Measurements from ENCODE around the gene TMEM41B. TPM values are rescaled to one million over a fixed set of nuclear protein-coding genes. Genes with fewer than 3 reads are reported as not detected.

Gene TMEM41B
- total RNA-seq, 2 donors from 2014 or later, result 41.7 to 64.5 TPM

DNA sequence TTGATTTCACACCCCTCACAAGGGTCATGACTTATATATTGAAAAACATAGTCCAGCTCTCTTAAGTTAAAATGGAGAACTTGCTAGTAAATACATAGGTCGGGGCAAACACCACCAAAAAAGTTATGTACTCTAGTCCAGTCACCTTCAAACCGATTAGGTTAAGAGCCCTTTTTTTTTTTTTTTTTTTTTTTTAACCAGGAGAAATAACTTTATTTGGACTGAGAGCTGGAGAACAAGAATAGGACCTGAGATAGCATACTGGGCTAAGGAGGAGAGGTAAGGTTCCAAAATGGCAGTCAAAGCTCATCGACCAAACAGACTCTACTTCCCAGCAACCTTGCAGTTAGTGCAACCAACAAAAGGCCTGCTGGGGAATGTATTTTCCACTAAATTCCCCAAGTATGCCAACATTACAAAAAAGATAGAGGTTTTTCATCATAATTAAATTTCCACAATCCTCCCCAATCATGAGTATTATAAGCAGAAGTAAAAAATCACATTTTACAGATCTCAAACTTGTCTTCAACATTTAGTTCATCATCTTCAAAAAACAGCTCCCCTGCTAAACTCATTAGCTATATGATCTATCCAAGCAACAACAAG, 3.8 kb downstream of the TMEM41B start:
- intact Hi-C loops (cut with DNase I), result loop anchor here (10.0 kb wide), 1 partner anchor 54 kb away; no protein-coding TSS in a partner anchor
- TF ChIP-seq, protein P1, sequence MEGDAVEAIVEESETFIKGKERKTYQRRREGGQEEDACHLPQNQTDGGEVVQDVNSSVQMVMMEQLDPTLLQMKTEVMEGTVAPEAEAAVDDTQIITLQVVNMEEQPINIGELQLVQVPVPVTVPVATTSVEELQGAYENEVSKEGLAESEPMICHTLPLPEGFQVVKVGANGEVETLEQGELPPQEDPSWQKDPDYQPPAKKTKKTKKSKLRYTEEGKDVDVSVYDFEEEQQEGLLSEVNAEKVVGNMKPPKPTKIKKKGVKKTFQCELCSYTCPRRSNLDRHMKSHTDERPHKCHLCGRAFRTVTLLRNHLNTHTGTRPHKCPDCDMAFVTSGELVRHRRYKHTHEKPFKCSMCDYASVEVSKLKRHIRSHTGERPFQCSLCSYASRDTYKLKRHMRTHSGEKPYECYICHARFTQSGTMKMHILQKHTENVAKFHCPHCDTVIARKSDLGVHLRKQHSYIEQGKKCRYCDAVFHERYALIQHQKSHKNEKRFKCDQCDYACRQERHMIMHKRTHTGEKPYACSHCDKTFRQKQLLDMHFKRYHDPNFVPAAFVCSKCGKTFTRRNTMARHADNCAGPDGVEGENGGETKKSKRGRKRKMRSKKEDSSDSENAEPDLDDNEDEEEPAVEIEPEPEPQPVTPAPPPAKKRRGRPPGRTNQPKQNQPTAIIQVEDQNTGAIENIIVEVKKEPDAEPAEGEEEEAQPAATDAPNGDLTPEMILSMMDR (IDR thresholded peaks at IDR 0.05), result no peak
- Histone ChIP-seq H3K27me3 (no peaks in the 10 kb centered on the region), H3K36me3 (no peaks in the 10 kb centered on the region), H3K27ac (no peak overlapping the region), H3K9me3 (no peaks in the 10 kb centered on the region), H3K9ac (ENCODE audit: low read depth in 2 of 2, low read length in 2 of 2) (no peak overlapping the region), H3K4me1 (peaks cover 5% of the 10 kb centered on the region), H3K4me3 (no peak overlapping the region)
- DNase-seq, result no peak

DNA sequence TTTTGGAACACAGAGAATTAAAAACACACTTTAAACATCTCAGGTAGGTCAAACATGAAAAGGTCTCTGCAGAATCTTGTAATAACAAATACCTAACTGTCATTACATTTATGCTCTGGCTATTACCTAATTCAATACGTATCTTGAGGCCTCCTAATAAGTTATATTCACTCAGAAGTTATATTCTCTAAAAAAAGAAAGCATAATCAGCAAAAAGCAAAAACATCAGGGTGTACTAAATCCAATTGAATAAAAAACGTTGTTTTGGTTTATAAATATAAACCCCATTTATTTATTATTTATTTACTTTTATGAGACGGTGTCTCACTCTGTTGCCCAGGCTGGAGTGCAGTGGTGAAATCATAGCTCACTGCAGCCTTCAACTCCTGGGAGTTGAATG, 10.2 kb downstream of the TMEM41B start:
- Histone ChIP-seq H3K9me3 (no peaks in the 10 kb centered on the region), H3K4me1 (no peaks in the 10 kb centered on the region), H3K27ac (no peak overlapping the region), H3K9ac (ENCODE audit: low read depth in 2 of 2, low read length in 2 of 2) (no peak overlapping the region), H3K36me3 (no peaks in the 10 kb centered on the region), H3K27me3 (no peaks in the 10 kb centered on the region), H3K4me3 (no peak overlapping the region)
- no peak for DNase-seq
- intact Hi-C loops (cut with DNase I), result no loop called here
- TF ChIP-seq, protein P1 (IDR thresholded peaks at IDR 0.05), result no peak

DNA sequence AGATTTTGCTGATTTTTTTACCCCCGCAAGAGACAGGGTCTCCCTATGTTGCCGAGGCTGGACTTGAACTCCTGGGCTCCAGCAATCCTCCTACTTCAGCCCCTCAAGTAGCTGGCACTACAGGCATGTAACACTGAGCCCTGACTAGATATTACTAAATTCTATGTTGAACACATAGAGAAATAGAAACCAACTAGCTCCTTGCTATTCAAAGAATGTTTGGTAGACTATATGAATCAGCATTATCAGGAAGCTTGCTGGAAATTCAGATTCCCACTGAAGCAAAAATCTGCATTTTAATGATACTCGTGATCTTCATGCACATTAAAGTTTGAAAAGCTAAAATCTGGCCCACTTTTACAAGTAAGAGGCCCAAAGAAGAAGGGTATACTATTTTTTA, 11.9 kb downstream of the TMEM41B start:
- no peaks in the 10 kb centered on the region for H3K27me3 ChIP-seq
- no peaks in the 10 kb centered on the region for H3K9me3 ChIP-seq
- no peak overlapping the region for H3K9ac ChIP-seq (ENCODE audit: low read depth in 2 of 2, low read length in 2 of 2)
- H3K36me3 ChIP-seq, result no peaks in the 10 kb centered on the region
- intact Hi-C loops (cut with DNase I), result no loop called here
- no peaks in the 10 kb centered on the region for H3K4me1 ChIP-seq
- DNase-seq, result no peak
- H3K27ac ChIP-seq, result no peak overlapping the region
- H3K4me3 ChIP-seq, result no peak overlapping the region
- TF ChIP-seq, protein P1 (IDR thresholded peaks at IDR 0.05), result no peak

DNA sequence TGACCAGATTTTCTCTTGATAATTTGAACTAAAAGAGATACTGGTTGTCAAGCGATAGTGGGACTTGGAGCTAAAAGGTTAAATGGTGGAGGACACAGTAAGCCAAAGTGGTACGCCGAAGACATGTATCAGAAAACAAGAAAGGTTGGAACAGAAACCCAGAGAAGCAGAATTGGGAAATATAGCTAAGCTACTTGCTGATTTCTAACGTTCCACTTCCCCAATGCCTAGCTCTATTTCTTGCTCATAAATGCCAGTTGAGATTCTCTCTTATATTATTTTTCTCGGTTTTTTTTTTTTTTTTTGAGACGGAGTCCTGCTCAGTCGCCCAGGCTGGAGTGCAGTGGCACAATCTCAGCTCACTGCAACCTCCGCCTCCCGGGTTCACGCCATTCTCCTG, 12.7 kb downstream of the TMEM41B start:
- DNase-seq, result no peak
- H3K4me1 ChIP-seq, result no peaks in the 10 kb centered on the region
- no peak overlapping the region for H3K9ac ChIP-seq (ENCODE audit: low read depth in 2 of 2, low read length in 2 of 2)
- H3K27me3 ChIP-seq, result no peaks in the 10 kb centered on the region
- no peaks in the 10 kb centered on the region for H3K9me3 ChIP-seq
- intact Hi-C loops (cut with DNase I), result no loop called here
- H3K27ac ChIP-seq, result no peak overlapping the region
- H3K4me3 ChIP-seq, result no peak overlapping the region
- H3K36me3 ChIP-seq, result no peaks in the 10 kb centered on the region
- TF ChIP-seq, protein P1 (IDR thresholded peaks at IDR 0.05), result no peak

DNA sequence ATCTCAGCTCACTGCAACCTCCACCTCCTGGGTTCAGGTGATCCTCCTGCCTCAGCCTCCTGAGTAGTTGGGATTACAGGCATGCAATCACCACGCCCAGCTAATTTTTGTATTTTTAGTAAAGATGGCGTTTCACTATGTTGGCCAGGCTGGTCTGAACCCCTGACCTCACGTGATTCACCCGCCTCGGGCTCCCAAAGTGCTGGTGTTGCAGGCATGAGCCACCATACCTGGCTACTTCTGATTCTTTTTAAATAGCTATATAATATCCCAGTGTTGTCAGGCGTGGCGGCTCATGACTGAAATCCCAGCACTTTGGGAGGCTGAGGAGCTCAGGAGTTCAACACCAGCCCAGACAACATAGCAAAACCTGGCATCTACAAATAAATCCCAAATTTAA, 20.7 kb downstream of the TMEM41B start:
- Histone ChIP-seq H3K27ac (no peak overlapping the region), H3K9me3 (no peaks in the 10 kb centered on the region), H3K4me1 (no peaks in the 10 kb centered on the region), H3K4me3 (no peak overlapping the region), H3K36me3 (no peaks in the 10 kb centered on the region), H3K9ac (ENCODE audit: low read depth in 2 of 2, low read length in 2 of 2) (no peak overlapping the region), H3K27me3 (no peaks in the 10 kb centered on the region)
- intact Hi-C loops (cut with DNase I), result no loop called here
- TF ChIP-seq, protein P1 (IDR thresholded peaks at IDR 0.05), result no peak
- no peak for DNase-seq
